BJ (cell line): ENCODE data around the gene GARIN5A. TPM values are rescaled to one million over a fixed set of nuclear protein-coding genes. Genes with fewer than 3 reads are reported as not detected.
A peak's percentile ranks its signal among the peaks of the same experiment; 100 is the strongest.

Experiments
- CTCF ChIA-PET: fragments of 350-600 bp; formaldehyde crosslinking; extraction: SDS; loops from one replicate; lab custom pipeline; 2021; ENCODE audit warnings: antibody characterized with exemption, inconsistent platforms; lab: Yijun Ruan, JAX
- POLR2A ChIA-PET: fragments of 300-600 bp; sonication (Branson Sonifier 250); formaldehyde crosslinking; extraction: SDS; loops from one replicate; lab custom pipeline; 2021; ENCODE audit warnings: antibody characterized with exemption; lab: Charles Lee
- DNase-seq: peaks from one replicate; pipeline ENCODE4 v3.0.0-alpha.2; 2011; ENCODE audit warnings: low read depth
- H3K27me3 ChIP-seq: 2 replicates; pipeline ENCODE4 v1.6.0; 2011; ENCODE audit warnings: low read length; ENCODE audit not compliant: control insufficient read depth, insufficient read depth
- H3K36me3 ChIP-seq: 2 replicates; pipeline ENCODE4 v1.5.1; 2011; ENCODE audit warnings: low read length; ENCODE audit not compliant: control insufficient read depth, insufficient read depth
- H3K4me3 ChIP-seq: 2 replicates; pipeline ENCODE4 v1.5.1; 2011; ENCODE audit warnings: low read depth, mild to moderate bottlenecking, control low read depth, low read length
- CTCF ChIP-seq: IDR thresholded peaks from 2 replicates; pipeline ENCODE4 v1.5.1; 2011; ENCODE audit warnings: low read depth, mild to moderate bottlenecking, control low read depth, inconsistent platforms, low read length, moderate library complexity; ENCODE audit not compliant: insufficient read depth
- polyA plus RNA-seq: library from polyadenylated mRNA; depleted of rRNA; stranded (reverse); fragments of >200 nt; gene quantifications from 2 replicates; pipeline ENCODE4 v1.2.3, GENCODE V29; 2011

GARIN5A gene
- polyA plus RNA-seq, 1 experiment = 0.56 TPM

- ChIA-PET CTCF (interaction anchor here (1.5 kb wide), 1 partner anchor 25 kb away, joined by 3 read pairs; no protein-coding TSS in a partner anchor), POLR2A (no interaction called here)
- Histone ChIP-seq H3K27me3 (peaks cover 9% of the 10 kb centered on the region), H3K36me3 (no peaks in the 10 kb centered on the region), H3K4me3 (peak within 1 kb of the TSS; percentile 46)
- no peak for TF ChIP-seq CTCF
- no peak for DNase-seq
Measured at GRCh38 chr19:50432221-50433028, 44.2 kb downstream of the GARIN5A start, which contains the start of gene MYBPC2. MYBPC2 (plus strand) TSS chr19:50432892; CDS start chr19:50432954, 62 bp downstream.

GRCh38 chr19:50431343-50432220 lies 45.1 kb downstream of the GARIN5A start:
- POLR2A ChIA-PET = no interaction called here
- CTCF ChIA-PET = interaction anchor here (1.5 kb wide), 1 partner anchor 29 kb away, joined by 3 read pairs; no protein-coding TSS in a partner anchor
- DNase-seq = no peak
- Histone ChIP-seq H3K36me3 (no peaks in the 10 kb centered on the region), H3K4me3 (peak overlapping the region; percentile 46), H3K27me3 (peaks cover 9% of the 10 kb centered on the region)
- TF ChIP-seq CTCF = no peak

- Histone ChIP-seq H3K36me3 (no peaks in the 10 kb centered on the region), H3K4me3 (no peak overlapping the region; the same call in 1 of the 2 replicates), H3K27me3 (peaks cover 9% of the 10 kb centered on the region)
- ChIA-PET POLR2A (no interaction called here), CTCF (interaction anchor here (1.2 to 1.5 kb wide), 2 partner anchors 16 to 30 kb away, joined by 3 read pairs; no protein-coding TSS in a partner anchor)
- no peak for TF ChIP-seq CTCF
- no peak for DNase-seq
Measured at GRCh38 chr19:50430888-50431342, 45.7 kb downstream of the GARIN5A start.

GRCh38 chr19:50428772-50429463 lies 47.7 kb downstream of the GARIN5A start:
- Histone ChIP-seq H3K36me3 (no peaks in the 10 kb centered on the region), H3K4me3 (no peak overlapping the region), H3K27me3 (peaks cover 6% of the 10 kb centered on the region)
- DNase-seq = no peak
- TF ChIP-seq CTCF = no peak
- POLR2A ChIA-PET = no interaction called here
- CTCF ChIA-PET = interaction anchor here (1.0 to 1.2 kb wide), 2 partner anchors 11 to 32 kb away, joined by 3 to 5 read pairs; partner anchors contain the start of gene SPIB
